ENCODE results near the gene ARHGEF37.
"Not testable (repeated sequence)": the region's sequence is repeated elsewhere in the genome, so short reads cannot be mapped to it uniquely, and the experiment has no call there.

ARHGEF37 gene

DNA sequence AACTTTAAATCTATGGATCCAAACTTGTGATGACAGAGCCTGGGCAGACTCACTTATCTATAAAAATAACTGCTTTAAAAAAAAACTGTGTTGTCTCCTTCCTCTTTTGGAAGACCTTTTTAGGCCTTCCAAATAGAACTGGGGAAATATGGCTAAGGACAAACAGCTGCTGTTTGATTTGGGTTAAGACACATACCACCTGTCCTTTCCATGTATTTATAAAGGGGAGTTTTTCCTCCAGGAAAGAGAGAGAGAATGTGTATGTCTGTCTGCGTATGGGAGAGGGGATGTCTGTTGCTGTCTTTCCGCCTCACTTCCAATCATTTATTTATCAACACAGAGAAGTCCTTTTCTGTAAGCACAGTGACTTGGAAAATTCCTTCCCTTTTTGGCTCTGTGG is 2.8 kb downstream of the ARHGEF37 start:
- no peaks in the 10 kb centered on the region for H3K9me3 ChIP-seq (ENCODE audit: control insufficient read depth in 5 of 5, low read length in 5 of 5)
- peaks cover 4 to 47% (median 34%) of the 10 kb centered on the region in 5 donors for H3K4me1 ChIP-seq (ENCODE audit: control insufficient read depth in 5 of 5, insufficient read depth in 5 of 5, low read length in 5 of 5)
- H3K9ac ChIP-seq (ENCODE audit: low read length in 5 of 5): peak overlapping the region in 1 of 5 donors; percentile 46
- no peak overlapping the region for H3K4me3 ChIP-seq (ENCODE audit: low read depth in 1 of 5, low read length in 5 of 5)
- H3K27ac ChIP-seq (ENCODE audit: low read depth, low read length): peak overlapping the region; percentile 13
- no peaks in the 10 kb centered on the region for H3K36me3 ChIP-seq (ENCODE audit: control insufficient read depth in 5 of 5, insufficient read depth in 5 of 5, low read length in 5 of 5)
- no peaks in the 10 kb centered on the region for H3K27me3 ChIP-seq (ENCODE audit: control insufficient read depth in 5 of 5, insufficient read depth in 4 of 5, low read length in 5 of 5)

DNA sequence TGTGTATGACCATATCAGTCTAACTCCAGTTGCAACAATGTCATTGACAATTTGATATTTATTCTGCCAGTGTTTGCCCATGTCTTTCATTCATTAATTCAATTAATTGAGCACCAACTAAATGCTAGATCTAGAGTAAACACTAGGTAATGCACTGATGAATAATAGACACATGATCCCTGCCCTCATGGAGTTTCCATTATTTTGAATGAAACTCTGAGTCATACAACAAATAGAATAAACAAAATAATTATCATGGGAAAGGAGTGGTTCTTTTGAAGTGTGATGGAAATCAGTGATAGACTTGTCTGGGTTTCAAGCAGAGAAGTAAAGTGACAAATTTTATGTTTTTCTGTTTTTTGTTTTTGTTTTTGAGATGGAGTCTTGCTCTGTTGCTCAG is 4.6 kb downstream of the ARHGEF37 start:
- Histone ChIP-seq H3K9me3 (ENCODE audit: control insufficient read depth in 5 of 5, low read length in 5 of 5) (no peaks in the 10 kb centered on the region), H3K27me3 (ENCODE audit: control insufficient read depth in 5 of 5, insufficient read depth in 4 of 5, low read length in 5 of 5) (no peaks in the 10 kb centered on the region), H3K4me1 (ENCODE audit: control insufficient read depth in 5 of 5, insufficient read depth in 5 of 5, low read length in 5 of 5) (peaks cover 4 to 39% (median 29%) of the 10 kb centered on the region in 5 donors), H3K36me3 (ENCODE audit: control insufficient read depth in 5 of 5, insufficient read depth in 5 of 5, low read length in 5 of 5) (no peaks in the 10 kb centered on the region), H3K4me3 (ENCODE audit: low read depth in 1 of 5, low read length in 5 of 5) (no peak overlapping the region), H3K27ac (ENCODE audit: low read depth, low read length) (no peak overlapping the region), H3K9ac (ENCODE audit: low read length in 5 of 5) (no peak overlapping the region)

DNA sequence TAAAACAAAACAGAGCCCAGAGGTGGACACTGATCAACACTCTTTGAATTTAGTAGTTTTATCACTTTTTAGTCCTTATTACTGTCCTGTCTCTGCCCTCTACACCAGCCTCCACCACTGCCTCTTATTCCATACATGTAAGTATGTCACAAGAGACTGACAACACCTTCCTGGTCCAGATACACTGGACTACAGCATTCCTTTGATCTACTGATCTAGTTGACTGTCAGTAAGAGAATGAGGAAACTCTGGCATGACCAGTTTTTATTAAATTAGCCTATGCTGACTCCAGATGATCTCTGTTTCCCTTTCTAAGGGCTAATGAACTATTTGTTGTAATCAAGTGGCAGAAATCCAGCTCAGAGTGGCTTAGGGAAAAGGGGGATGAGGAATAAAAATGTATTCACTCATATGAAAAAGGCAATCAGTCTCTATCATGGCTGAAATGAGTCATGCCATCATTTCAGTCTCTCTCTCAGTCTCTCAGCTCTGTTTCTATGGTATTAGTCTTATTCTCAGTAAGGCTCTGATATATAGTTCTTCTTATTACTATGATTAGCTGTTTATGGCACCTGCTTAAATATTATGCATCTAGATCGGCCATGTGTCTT is 5.5 kb downstream of the ARHGEF37 start:
- Histone ChIP-seq H3K9me3 (ENCODE audit: control insufficient read depth in 5 of 5, low read length in 5 of 5) (no peaks in the 10 kb centered on the region), H3K4me1 (ENCODE audit: control insufficient read depth in 5 of 5, insufficient read depth in 5 of 5, low read length in 5 of 5) (peaks cover 4 to 30% (median 23%) of the 10 kb centered on the region in 5 donors), H3K27me3 (ENCODE audit: control insufficient read depth in 5 of 5, insufficient read depth in 4 of 5, low read length in 5 of 5) (no peaks in the 10 kb centered on the region), H3K36me3 (ENCODE audit: control insufficient read depth in 5 of 5, insufficient read depth in 5 of 5, low read length in 5 of 5) (no peaks in the 10 kb centered on the region), H3K4me3 (ENCODE audit: low read depth in 1 of 5, low read length in 5 of 5) (no peak overlapping the region), H3K27ac (ENCODE audit: low read depth, low read length) (no peak overlapping the region), H3K9ac (ENCODE audit: low read length in 5 of 5) (no peak overlapping the region)

DNA sequence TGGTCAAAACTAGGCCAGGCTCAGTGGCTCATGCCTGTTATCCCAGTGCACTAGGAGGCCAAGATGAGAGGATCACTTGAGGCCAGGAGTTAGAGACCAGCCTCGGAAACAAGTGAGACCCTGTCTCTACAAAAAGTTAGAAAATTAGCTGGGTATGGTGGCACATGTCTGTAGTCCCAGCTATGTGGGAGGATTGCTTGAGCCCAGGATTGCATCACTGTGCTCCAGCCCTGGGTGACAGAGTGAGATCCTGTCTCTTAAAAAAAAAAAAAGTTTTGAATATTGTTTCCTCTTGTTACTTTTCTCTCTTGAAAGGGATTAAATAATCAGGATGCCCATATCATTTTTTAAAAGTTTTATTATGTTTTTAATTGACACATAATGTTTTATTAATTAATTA is 7.6 kb downstream of the ARHGEF37 start:
- no peak overlapping the region for H3K9ac ChIP-seq (ENCODE audit: low read length in 5 of 5)
- no peaks in the 10 kb centered on the region for H3K36me3 ChIP-seq (ENCODE audit: control insufficient read depth in 5 of 5, insufficient read depth in 5 of 5, low read length in 5 of 5)
- peaks cover 0 to 12% (median 4%) of the 10 kb centered on the region in 5 donors for H3K4me1 ChIP-seq (ENCODE audit: control insufficient read depth in 5 of 5, insufficient read depth in 5 of 5, low read length in 5 of 5)
- no peak overlapping the region for H3K27ac ChIP-seq (ENCODE audit: low read depth, low read length)
- H3K9me3 ChIP-seq (ENCODE audit: control insufficient read depth in 5 of 5, low read length in 5 of 5): no peaks in the 10 kb centered on the region
- no peak overlapping the region for H3K4me3 ChIP-seq (ENCODE audit: low read depth in 1 of 5, low read length in 5 of 5)
- no peaks in the 10 kb centered on the region for H3K27me3 ChIP-seq (ENCODE audit: control insufficient read depth in 5 of 5, insufficient read depth in 4 of 5, low read length in 5 of 5)

DNA sequence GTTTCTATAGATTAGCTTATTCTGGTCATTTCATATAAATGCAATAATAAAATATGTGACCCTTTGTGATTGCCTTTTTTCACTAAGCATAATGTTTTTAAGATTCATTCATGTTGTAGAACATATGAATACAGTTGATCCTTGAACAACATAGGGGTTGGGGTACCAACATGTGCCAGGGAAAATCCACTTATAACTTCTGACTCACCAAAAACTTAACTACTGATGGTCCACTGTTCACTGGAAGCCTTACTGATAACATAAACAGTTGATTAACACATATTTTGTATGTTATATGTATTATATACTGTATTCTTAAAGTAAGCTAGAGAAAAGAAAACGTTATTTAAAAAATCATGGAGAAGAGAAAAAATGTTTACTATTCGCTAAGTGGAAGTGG is 12.1 kb downstream of the ARHGEF37 start:
- Histone ChIP-seq H3K36me3 (ENCODE audit: control insufficient read depth in 5 of 5, insufficient read depth in 5 of 5, low read length in 5 of 5) (peaks cover 0 to 4% (median 0%) of the 10 kb centered on the region in 5 donors), H3K9ac (ENCODE audit: low read length in 5 of 5) (no peak overlapping the region), H3K9me3 (ENCODE audit: control insufficient read depth in 5 of 5, low read length in 5 of 5) (no peaks in the 10 kb centered on the region), H3K27ac (ENCODE audit: low read depth, low read length) (no peak overlapping the region), H3K27me3 (ENCODE audit: control insufficient read depth in 5 of 5, insufficient read depth in 4 of 5, low read length in 5 of 5) (no peaks in the 10 kb centered on the region), H3K4me3 (ENCODE audit: low read depth in 1 of 5, low read length in 5 of 5) (no peak overlapping the region), H3K4me1 (ENCODE audit: control insufficient read depth in 5 of 5, insufficient read depth in 5 of 5, low read length in 5 of 5) (peaks cover 0 to 15% (median 5%) of the 10 kb centered on the region in 5 donors)

DNA sequence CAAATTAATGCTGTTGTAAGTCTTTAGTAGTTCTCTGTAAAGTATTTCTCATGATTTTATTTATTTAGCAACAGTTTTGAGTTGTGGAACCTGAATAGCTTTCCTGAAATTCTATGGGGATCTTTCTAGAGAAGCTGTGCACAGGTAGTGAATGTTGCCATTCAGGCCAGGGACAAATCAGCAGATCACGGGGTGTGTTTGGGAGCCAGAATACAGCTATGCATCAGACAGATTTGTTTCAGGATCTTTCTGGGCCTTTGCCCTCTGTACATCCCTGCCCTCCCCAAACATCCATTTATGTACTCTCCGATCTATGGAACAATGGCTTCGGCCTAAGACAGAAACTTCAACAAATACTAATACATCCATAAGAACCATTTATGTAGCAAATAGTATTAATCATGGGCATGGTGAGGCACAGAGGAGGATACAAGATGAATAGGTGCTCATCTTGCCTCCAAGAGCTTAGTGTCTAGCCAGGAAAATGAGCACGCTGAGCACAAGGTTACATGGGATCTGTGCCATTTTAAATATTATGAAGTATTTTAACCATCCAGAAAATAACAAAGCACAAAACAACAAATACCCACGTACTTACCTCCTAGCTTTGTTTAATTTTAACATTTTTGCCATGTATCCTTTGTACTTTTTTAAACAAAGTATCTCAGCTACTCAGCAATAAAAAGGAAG is 13.1 kb downstream of the ARHGEF37 start:
- no peak overlapping the region for H3K27ac ChIP-seq (ENCODE audit: low read depth, low read length)
- peaks cover 0 to 15% (median 5%) of the 10 kb centered on the region in 5 donors for H3K4me1 ChIP-seq (ENCODE audit: control insufficient read depth in 5 of 5, insufficient read depth in 5 of 5, low read length in 5 of 5)
- no peaks in the 10 kb centered on the region for H3K27me3 ChIP-seq (ENCODE audit: control insufficient read depth in 5 of 5, insufficient read depth in 4 of 5, low read length in 5 of 5)
- H3K9me3 ChIP-seq (ENCODE audit: control insufficient read depth in 5 of 5, low read length in 5 of 5): no peaks in the 10 kb centered on the region
- no peak overlapping the region for H3K4me3 ChIP-seq (ENCODE audit: low read depth in 1 of 5, low read length in 5 of 5)
- H3K36me3 ChIP-seq (ENCODE audit: control insufficient read depth in 5 of 5, insufficient read depth in 5 of 5, low read length in 5 of 5): peaks cover 0 to 7% (median 0%) of the 10 kb centered on the region in 5 donors
- no peak overlapping the region for H3K9ac ChIP-seq (ENCODE audit: low read length in 5 of 5)

DNA sequence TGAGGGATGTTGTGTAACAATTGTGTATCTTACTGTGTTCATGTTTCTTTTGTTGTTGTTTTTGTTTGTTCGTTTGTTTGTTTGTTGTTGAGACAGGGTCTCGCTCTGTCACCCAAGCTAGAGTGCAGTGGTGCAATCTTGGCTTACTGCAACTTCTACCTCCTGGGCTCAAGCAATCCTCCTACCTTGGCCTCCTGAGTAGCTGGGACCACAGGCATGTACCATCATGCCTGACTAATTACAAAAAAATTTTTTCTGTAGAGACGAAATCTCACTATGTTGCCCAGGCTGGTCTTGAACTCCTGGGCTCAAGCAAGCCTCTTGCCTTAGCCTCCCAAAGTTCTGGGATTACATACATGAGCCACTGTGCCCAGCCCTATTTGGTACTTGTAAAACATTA is 13.8 kb downstream of the ARHGEF37 start:
- H3K4me1 ChIP-seq (ENCODE audit: control insufficient read depth in 5 of 5, insufficient read depth in 5 of 5, low read length in 5 of 5): peaks cover 0 to 15% (median 5%) of the 10 kb centered on the region in 5 donors
- not testable (repeated sequence) for H3K9ac ChIP-seq (ENCODE audit: low read length in 5 of 5); H3K27ac ChIP-seq (ENCODE audit: low read depth, low read length)

DNA sequence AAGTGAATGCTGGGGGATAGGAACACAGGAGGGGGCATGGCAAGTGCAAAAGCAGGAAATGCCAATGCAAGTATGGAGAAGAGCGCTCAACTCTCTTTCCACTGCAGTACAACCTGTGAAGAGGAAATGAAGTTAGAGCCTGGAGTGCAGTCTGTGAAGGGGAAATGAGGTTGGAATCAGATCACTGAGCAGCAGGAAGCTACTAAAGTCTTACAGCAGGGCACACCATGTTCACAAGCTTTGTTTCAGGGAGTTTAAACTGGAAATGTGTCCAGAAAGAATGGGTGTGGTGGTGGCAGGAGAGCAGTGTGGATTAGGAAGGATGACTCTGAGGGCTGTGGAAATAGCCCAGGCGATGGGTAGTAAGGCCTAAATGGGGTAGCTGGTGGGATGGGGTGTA is 15.4 kb downstream of the ARHGEF37 start:
- peaks cover 7 to 23% (median 10%) of the 10 kb centered on the region in 5 donors for H3K36me3 ChIP-seq (ENCODE audit: control insufficient read depth in 5 of 5, insufficient read depth in 5 of 5, low read length in 5 of 5)
- H3K27ac ChIP-seq (ENCODE audit: low read depth, low read length): no peak overlapping the region
- H3K9ac ChIP-seq (ENCODE audit: low read length in 5 of 5): no peak overlapping the region
- H3K9me3 ChIP-seq (ENCODE audit: control insufficient read depth in 5 of 5, low read length in 5 of 5): no peaks in the 10 kb centered on the region
- peaks cover 0 to 15% (median 5%) of the 10 kb centered on the region in 5 donors for H3K4me1 ChIP-seq (ENCODE audit: control insufficient read depth in 5 of 5, insufficient read depth in 5 of 5, low read length in 5 of 5)
- H3K27me3 ChIP-seq (ENCODE audit: control insufficient read depth in 5 of 5, insufficient read depth in 4 of 5, low read length in 5 of 5): no peaks in the 10 kb centered on the region
- H3K4me3 ChIP-seq (ENCODE audit: low read depth in 1 of 5, low read length in 5 of 5): no peak overlapping the region

More for the DNA sequence above, 13.8 kb downstream of the ARHGEF37 start:
- H3K36me3 ChIP-seq (ENCODE audit: control insufficient read depth in 5 of 5, insufficient read depth in 5 of 5, low read length in 5 of 5): peaks cover 0 to 12% (median 0%) of the 10 kb centered on the region in 5 donors
- not testable (repeated sequence) for H3K27me3 ChIP-seq (ENCODE audit: control insufficient read depth in 5 of 5, insufficient read depth in 4 of 5, low read length in 5 of 5); H3K4me3 ChIP-seq (ENCODE audit: low read depth in 1 of 5, low read length in 5 of 5); H3K9me3 ChIP-seq (ENCODE audit: control insufficient read depth in 5 of 5, low read length in 5 of 5)

DNA sequence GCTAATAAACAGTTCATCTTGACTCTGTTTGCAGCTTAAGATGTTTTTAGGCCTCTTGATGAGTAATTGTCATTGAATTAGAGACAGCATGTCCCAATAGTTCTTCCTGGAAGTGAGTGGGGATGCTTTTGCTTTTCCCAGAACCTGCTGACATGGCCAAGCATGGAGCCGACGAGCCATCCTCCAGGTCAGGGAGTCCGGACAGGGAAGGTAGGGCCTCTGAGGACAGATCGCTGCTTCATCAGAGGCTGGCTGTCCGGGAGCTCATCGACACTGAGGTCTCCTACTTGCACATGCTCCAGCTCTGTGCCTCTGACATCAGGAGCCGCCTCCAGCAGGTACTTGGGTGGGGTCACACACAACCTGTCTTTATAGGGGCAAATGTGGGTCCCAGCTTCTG is 16.3 kb downstream of the ARHGEF37 start:
- Histone ChIP-seq H3K27ac (ENCODE audit: low read depth, low read length) (no peak overlapping the region), H3K27me3 (ENCODE audit: control insufficient read depth in 5 of 5, insufficient read depth in 4 of 5, low read length in 5 of 5) (no peaks in the 10 kb centered on the region), H3K9me3 (ENCODE audit: control insufficient read depth in 5 of 5, low read length in 5 of 5) (no peaks in the 10 kb centered on the region), H3K36me3 (ENCODE audit: control insufficient read depth in 5 of 5, insufficient read depth in 5 of 5, low read length in 5 of 5) (peaks cover 8 to 32% (median 16%) of the 10 kb centered on the region in 5 donors), H3K9ac (ENCODE audit: low read length in 5 of 5) (no peak overlapping the region), H3K4me1 (ENCODE audit: control insufficient read depth in 5 of 5, insufficient read depth in 5 of 5, low read length in 5 of 5) (peaks cover 0 to 15% (median 5%) of the 10 kb centered on the region in 5 donors), H3K4me3 (ENCODE audit: low read depth in 1 of 5, low read length in 5 of 5) (no peak overlapping the region)

DNA sequence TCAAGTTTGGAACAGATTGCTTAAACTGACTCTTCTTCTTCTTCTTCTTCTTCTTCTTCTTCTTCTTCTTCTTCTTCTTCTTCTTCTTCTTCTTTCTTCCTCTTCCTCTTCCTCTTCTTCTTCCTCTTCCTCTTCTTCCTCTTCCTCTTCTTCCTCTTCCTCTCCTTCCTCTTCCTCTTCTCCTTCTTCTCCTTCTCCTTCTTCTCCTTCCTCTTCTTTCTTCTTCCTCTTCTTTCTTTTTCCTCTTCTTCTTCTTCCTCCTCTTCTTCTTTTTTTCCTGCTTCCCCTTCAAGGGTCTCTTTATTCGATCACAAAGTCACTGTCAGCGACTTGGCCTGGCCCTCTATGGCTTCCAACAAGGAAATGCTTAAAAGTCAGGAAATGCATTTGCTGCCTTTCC is 16.9 kb downstream of the ARHGEF37 start:
- H3K27ac ChIP-seq (ENCODE audit: low read depth, low read length); H3K27me3 ChIP-seq (ENCODE audit: control insufficient read depth in 5 of 5, insufficient read depth in 4 of 5, low read length in 5 of 5); H3K9ac ChIP-seq (ENCODE audit: low read length in 5 of 5); H3K9me3 ChIP-seq (ENCODE audit: control insufficient read depth in 5 of 5, low read length in 5 of 5); H3K4me3 ChIP-seq (ENCODE audit: low read depth in 1 of 5, low read length in 5 of 5): not testable (repeated sequence)
- peaks cover 8 to 37% (median 20%) of the 10 kb centered on the region in 5 donors for H3K36me3 ChIP-seq (ENCODE audit: control insufficient read depth in 5 of 5, insufficient read depth in 5 of 5, low read length in 5 of 5)
- H3K4me1 ChIP-seq (ENCODE audit: control insufficient read depth in 5 of 5, insufficient read depth in 5 of 5, low read length in 5 of 5): peaks cover 0 to 15% (median 5%) of the 10 kb centered on the region in 5 donors
